Stomach (tissue), 4 donors: ENCODE measurements around the gene KCNAB1.

Source experiments
- CTCF ChIP-seq, 7 experiments: fragments of 450-650 bp in 4 of 7; fragments of 200-600 bp in 3 of 7; sonication (generic) in 3 of 7; IDR thresholded peaks; one replicate each; pipeline ENCODE4 v1.5.1; 2016 to 2019; ENCODE audit warnings: antibody characterized with exemption in 7 of 7, control low read depth in 2 of 7, mild to moderate bottlenecking in 1 of 7
- POLR2A ChIP-seq, 4 donors: fragments of 450-650 bp; IDR thresholded peaks; one replicate each; pipeline ENCODE4 v1.6.1; 2016; ENCODE audit warnings: antibody characterized with exemption in 4 of 4, control low read depth in 2 of 4, mild to moderate bottlenecking in 1 of 4, moderate library complexity in 1 of 4
- POLR2AphosphoS5 ChIP-seq, 3 donors: sonication (generic); formaldehyde crosslinking; IDR thresholded peaks; one replicate each; pipeline ENCODE4 v1.6.1; 2016; ENCODE audit warnings: antibody characterized with exemption in 3 of 3

GRCh38 chr3:156488767-156489166 lies 368.4 kb downstream of the KCNAB1 start:
- TF ChIP-seq POLR2A (IDR thresholded peaks at IDR 0.05) (no peak), POLR2AphosphoS5 (IDR thresholded peaks at IDR 0.05) (no peak), CTCF (IDR thresholded peaks at IDR 0.05) (no peak)
